Measurements from ENCODE around the gene SLC16A10. TPM values are rescaled to one million over a fixed set of nuclear protein-coding genes. Genes with fewer than 3 reads are reported as not detected.

SLC16A10 gene
- total RNA-seq, 4 donors from 2014 or later = 35.6 to 50.9 (median 43.9) TPM

- H3K4me3 ChIP-seq (ENCODE audit: low read depth, poor library complexity, severe bottlenecking) = no peak overlapping the region
- TF ChIP-seq CTCF (IDR thresholded peaks at IDR 0.05) = no peak
- no peak for TF ChIP-seq POLR2A (IDR thresholded peaks at IDR 0.05)
- 95 to 97% methylated on average over 3 of the region's 3 CpGs for WGBS, 2 donors
- intact Hi-C loops (cut with DNase I; ENCODE audit: low total_unique reads) = no loop called here
- DNase-seq (ENCODE audit: low spot score in 2 of 2) = no peak
Observed at GRCh38 chr6:111274593-111275217, 187.4 kb downstream of the SLC16A10 start.

GRCh38 chr6:111276335-111276734, 189.0 kb downstream of the SLC16A10 start:
- no peak for DNase-seq (ENCODE audit: low spot score in 2 of 2)
- WGBS, 2 donors = 83 to 88% methylated on average over 2 of the region's 2 CpGs
- no peak overlapping the region for H3K4me3 ChIP-seq (ENCODE audit: low read depth, poor library complexity, severe bottlenecking)
- intact Hi-C loops (cut with DNase I; ENCODE audit: low total_unique reads) = no loop called here
- no peak for TF ChIP-seq CTCF (IDR thresholded peaks at IDR 0.05)
- TF ChIP-seq POLR2A (IDR thresholded peaks at IDR 0.05) = no peak

GRCh38 chr6:111276736-111277135, 189.4 kb downstream of the SLC16A10 start:
- intact Hi-C loops (cut with DNase I; ENCODE audit: low total_unique reads) = no loop called here
- no peak for DNase-seq (ENCODE audit: low spot score in 2 of 2)
- TF ChIP-seq POLR2A (IDR thresholded peaks at IDR 0.05) = no peak
- TF ChIP-seq CTCF (IDR thresholded peaks at IDR 0.05) = no peak
- 79 to 85% methylated on average over 3 of the region's 3 CpGs for WGBS, 2 donors
- H3K4me3 ChIP-seq (ENCODE audit: low read depth, poor library complexity, severe bottlenecking) = no peak overlapping the region

GRCh38 chr6:111277819-111278218, 190.5 kb downstream of the SLC16A10 start:
- TF ChIP-seq POLR2A (IDR thresholded peaks at IDR 0.05) (no peak), CTCF (IDR thresholded peaks at IDR 0.05) (no peak)
- no peak overlapping the region for H3K4me3 ChIP-seq (ENCODE audit: low read depth, poor library complexity, severe bottlenecking)
- DNase-seq (ENCODE audit: low spot score in 2 of 2) = no peak
- 93 to 97% methylated on average over 1 of the region's 1 CpG for WGBS, 2 donors
- intact Hi-C loops (cut with DNase I; ENCODE audit: low total_unique reads) = no loop called here

- no peak overlapping the region for H3K4me3 ChIP-seq (ENCODE audit: low read depth, poor library complexity, severe bottlenecking)
- TF ChIP-seq POLR2A (IDR thresholded peaks at IDR 0.05) (no peak), CTCF (IDR thresholded peaks at IDR 0.05) (no peak)
- intact Hi-C loops (cut with DNase I; ENCODE audit: low total_unique reads) = no loop called here
- no peak for DNase-seq (ENCODE audit: low spot score in 2 of 2)
- 88 to 90% methylated on average over 2 of the region's 2 CpGs for whole genome bisulfite sequencing, 2 donors
Observed at GRCh38 chr6:111278731-111279130, 191.4 kb downstream of the SLC16A10 start.

GRCh38 chr6:111280445-111280955, 193.2 kb downstream of the SLC16A10 start:
- WGBS, 2 donors = 94 to 98% methylated on average over 4 of the region's 4 CpGs
- intact Hi-C loops (cut with DNase I; ENCODE audit: low total_unique reads) = no loop called here
- H3K4me3 ChIP-seq (ENCODE audit: low read depth, poor library complexity, severe bottlenecking) = no peak overlapping the region
- no peak for DNase-seq (ENCODE audit: low spot score in 2 of 2)
- TF ChIP-seq CTCF (IDR thresholded peaks at IDR 0.05) (no peak), POLR2A (IDR thresholded peaks at IDR 0.05) (no peak)

Measured in lower leg skin (tissue), 4 donors.